IMR-90 (cell line): ENCODE results near the gene MRPS9. TPM values are rescaled to one million over a fixed set of nuclear protein-coding genes. Genes with fewer than 3 reads are reported as not detected.

Experiments
- ATAC-seq: fragments of 200-7000 bp; cut with Tn5 transposase; 2 replicates; pipeline ENCODE4 v1.9.1; 2020; ENCODE audit warnings: low read depth, mild to moderate bottlenecking, moderate library complexity
- BruUV-seq: library from RNA; stranded (reverse); fragments of 400-500 nt; replicated peaks from 2 replicates; lab custom pipeline; 2021; lab: Mats Ljungman, UMichigan
- CTCF ChIA-PET: fragments of 300-600 bp; formaldehyde crosslinking; extraction: SDS; loops from one replicate; lab custom pipeline; 2021; ENCODE audit warnings: antibody characterized with exemption; lab: Yijun Ruan, JAX
- POLR2A ChIA-PET: fragments of 300-600 bp; sonication (Branson Sonifier 250); formaldehyde crosslinking; loops from one replicate; lab custom pipeline; 2022; ENCODE audit warnings: antibody characterized with exemption; ENCODE audit not compliant: unreplicated experiment; lab: Charles Lee
- DNase-seq: peaks from one replicate; pipeline ENCODE4 v3.0.0; 2013
- H2AFZ ChIP-seq: replicated peaks from 2 replicates; pipeline ENCODE3; 2013; ENCODE audit warnings: low read length, mild to moderate bottlenecking; ENCODE audit not compliant: poor library complexity
- H2AK5ac ChIP-seq: 2 replicates; pipeline ENCODE4 v1.6.1; 2013; ENCODE audit warnings: low read depth, low read length, inconsistent platforms
- H2AK9ac ChIP-seq: replicated peaks from 2 replicates; pipeline ENCODE3; 2013; ENCODE audit warnings: mild to moderate bottlenecking, low read depth, low read length, moderate library complexity; ENCODE audit not compliant: poor library complexity
- H2BK120ac ChIP-seq: 2 replicates; pipeline ENCODE4 v1.6.1; 2013; ENCODE audit warnings: low read depth, low read length, inconsistent platforms
- H2BK15ac ChIP-seq: 3 replicates; pipeline ENCODE4 v1.6.1; 2013; ENCODE audit warnings: low read depth, low read length, inconsistent platforms
- H2BK20ac ChIP-seq: 2 replicates; pipeline ENCODE4 v1.6.1; 2013; ENCODE audit warnings: low read depth, mild to moderate bottlenecking, inconsistent platforms, low read length, moderate library complexity
- H2BK5ac ChIP-seq: 2 replicates; pipeline ENCODE4 v1.6.1; 2013; ENCODE audit warnings: mild to moderate bottlenecking, low read depth, low read length, inconsistent platforms; ENCODE audit not compliant: poor library complexity, severe bottlenecking
- H3K14ac ChIP-seq: replicated peaks from 2 replicates; pipeline ENCODE4 v1.6.1; 2013; ENCODE audit warnings: low read depth, low read length, inconsistent platforms
- H3K18ac ChIP-seq: 2 replicates; pipeline ENCODE4 v1.6.1; 2013; ENCODE audit warnings: low read depth, low read length, control low read depth
- H3K23ac ChIP-seq: 2 replicates; pipeline ENCODE4 v1.6.1; 2013; ENCODE audit warnings: low read depth, low read length, inconsistent platforms
- H3K27ac ChIP-seq: 2 replicates; pipeline ENCODE4 v1.5.1; 2013; ENCODE audit warnings: mild to moderate bottlenecking, control low read depth, low read length; ENCODE audit not compliant: insufficient read depth
- H3K27me3 ChIP-seq: 2 replicates; pipeline ENCODE4 v1.6.1; 2013; ENCODE audit warnings: low read length; ENCODE audit not compliant: control insufficient read depth, insufficient read depth
- H3K36me3 ChIP-seq: 2 replicates; pipeline ENCODE4 v1.6.1; 2013; ENCODE audit warnings: low read length, mixed read lengths; ENCODE audit not compliant: control insufficient read depth, insufficient read depth
- H3K4ac ChIP-seq: 2 replicates; pipeline ENCODE4 v1.6.1; 2013; ENCODE audit warnings: low read depth, low read length, inconsistent platforms
- H3K4me1 ChIP-seq: 2 replicates; pipeline ENCODE4 v1.6.1; 2013; ENCODE audit warnings: low read length, mixed read lengths; ENCODE audit not compliant: control insufficient read depth, insufficient read depth
- H3K4me2 ChIP-seq: 2 replicates; pipeline ENCODE4 v1.6.1; 2013; ENCODE audit warnings: low read depth, mild to moderate bottlenecking, control low read depth, low read length, moderate library complexity
- H3K4me3 ChIP-seq: 2 replicates; pipeline ENCODE4 v1.5.1; 2013; ENCODE audit warnings: low read depth, mild to moderate bottlenecking, control low read depth, low read length, moderate library complexity; ENCODE audit not compliant: insufficient read depth
- H3K56ac ChIP-seq: 2 replicates; pipeline ENCODE4 v1.6.1; 2013; ENCODE audit warnings: low read length, inconsistent platforms; ENCODE audit not compliant: insufficient read depth; ENCODE audit errors: extremely low read depth
- H3K79me1 ChIP-seq, 2 experiments: 2 replicates each; pipeline ENCODE4 v1.6.1; 2013; ENCODE audit warnings: low read length in 2 of 2, inconsistent platforms in 1 of 2, low read depth in 1 of 2
- H3K9ac ChIP-seq: 2 replicates; pipeline ENCODE4 v1.6.1; 2013; ENCODE audit warnings: low read depth, low read length, control low read depth
- H3K9me1 ChIP-seq: 2 replicates; pipeline ENCODE4 v1.6.1; 2013; ENCODE audit warnings: low read length, inconsistent platforms; ENCODE audit not compliant: insufficient read depth
- H3K9me3 ChIP-seq: 2 replicates; pipeline ENCODE4 v1.6.1; 2013; ENCODE audit warnings: low read length; ENCODE audit not compliant: control insufficient read depth, insufficient read depth
- H4K20me1 ChIP-seq: 2 replicates; pipeline ENCODE4 v1.6.1; 2013; ENCODE audit warnings: low read length, inconsistent platforms; ENCODE audit not compliant: insufficient read depth
- H4K5ac ChIP-seq: 2 replicates; pipeline ENCODE4 v1.6.1; 2013; ENCODE audit warnings: mild to moderate bottlenecking, low read depth, low read length, control low read depth
- H4K8ac ChIP-seq, 2 experiments: 2 replicates each; pipeline ENCODE4 v1.6.1; 2013; ENCODE audit warnings: low read depth in 2 of 2, low read length in 2 of 2, control low read depth in 1 of 2, inconsistent platforms in 1 of 2
- H4K91ac ChIP-seq: 2 replicates; pipeline ENCODE4 v1.6.1; 2013; ENCODE audit warnings: low read depth, low read length, inconsistent platforms; ENCODE audit not compliant: insufficient read depth
- BHLHE40 ChIP-seq: fragments of 150-350 bp; IDR thresholded peaks from 2 replicates; pipeline ENCODE4 v1.6.1; 2016; ENCODE audit warnings: mild to moderate bottlenecking, low read depth, low read length
- CEBPB ChIP-seq: IDR thresholded peaks from 2 replicates; pipeline ENCODE4 v1.6.1; 2012; ENCODE audit warnings: low read depth, low read length, improper control_type of control experiment
- CHD1 ChIP-seq: IDR thresholded peaks from 2 replicates; pipeline ENCODE4 v1.6.1; 2012; ENCODE audit warnings: low read depth, low read length, improper control_type of control experiment
- ELK1 ChIP-seq: fragments of 150-350 bp; IDR thresholded peaks from 2 replicates; pipeline ENCODE4 v1.6.1; 2016; ENCODE audit warnings: low read depth, mild to moderate bottlenecking, low read length, moderate library complexity, borderline replicate concordance
- FOS ChIP-seq: fragments of 150-350 bp; IDR thresholded peaks from 2 replicates; pipeline ENCODE4 v1.6.1; 2016; ENCODE audit warnings: low read depth, low read length
- MAFK ChIP-seq: IDR thresholded peaks from 2 replicates; pipeline ENCODE4 v1.6.1; 2012; ENCODE audit warnings: low read depth, low read length, improper control_type of control experiment
- MAZ ChIP-seq: IDR thresholded peaks from 2 replicates; pipeline ENCODE4 v1.6.1; 2012; ENCODE audit warnings: low read depth, mild to moderate bottlenecking, low read length, improper control_type of control experiment, moderate library complexity, borderline replicate concordance
- MXI1 ChIP-seq: IDR thresholded peaks from 2 replicates; pipeline ENCODE4 v1.6.1; 2012; ENCODE audit warnings: low read depth, mild to moderate bottlenecking, low read length, moderate library complexity, borderline replicate concordance
- NFE2L2 ChIP-seq: fragments of 150-350 bp; IDR thresholded peaks from 2 replicates; pipeline ENCODE4 v1.6.1; 2016; ENCODE audit warnings: low read depth, mild to moderate bottlenecking, low read length
- POLR2A ChIP-seq: IDR thresholded peaks from 2 replicates; pipeline ENCODE4 v1.6.1; 2012; ENCODE audit warnings: mild to moderate bottlenecking, low read depth, low read length
- RAD21 ChIP-seq: IDR thresholded peaks from 2 replicates; pipeline ENCODE4 v1.6.1; 2012; ENCODE audit warnings: low read length, improper control_type of control experiment
- RCOR1 ChIP-seq: IDR thresholded peaks from 2 replicates; pipeline ENCODE4 v1.6.1; 2012; ENCODE audit warnings: mild to moderate bottlenecking, low read length, improper control_type of control experiment; ENCODE audit not compliant: insufficient replicate concordance
- RFX5 ChIP-seq: IDR thresholded peaks from 2 replicates; pipeline ENCODE4 v1.8.0; 2012; ENCODE audit warnings: low read depth, mild to moderate bottlenecking, low read length, moderate library complexity
- SMC3 ChIP-seq: fragments of 150-350 bp; IDR thresholded peaks from 2 replicates; pipeline ENCODE4 v1.6.1; 2016; ENCODE audit warnings: low read depth, mild to moderate bottlenecking, antibody characterized with exemption, low read length, moderate library complexity
- WGBS, 2 experiments: methylation state at CpG; one replicate each; pipeline versions ENCODE4 v1.1.5 to v1.1.7; 2013; ENCODE audit warnings: missing lambda C conversion rate in 2 of 2; ENCODE audit not compliant: insufficient read length in 1 of 2; ENCODE audit errors: extremely low coverage in 2 of 2; 5-methylcytosine and 5-hydroxymethylcytosine counted together
- dilution Hi-C: fragments of 300-500 bp; cut with HindIII; formaldehyde crosslinking; loops from one replicate; pipeline ENCODE4 v1.14.3; 2018; ENCODE audit warnings: low sequenced_read_pairs; ENCODE audit not compliant: unreplicated experiment
- in situ Hi-C: fragments of 300-500 bp; cut with MboI; formaldehyde crosslinking; loops from 3 replicates; pipeline ENCODE4 v1.14.3; 2019; ENCODE audit warnings: low sequenced_read_pairs, inconsistent platforms, mixed read lengths
- intact Hi-C: fragments of 100-400 bp; cut with micrococcal nuclease; formaldehyde crosslinking; loops from 2 replicates; pipeline ENCODE4 v1.10.0; 2022
- polyA plus RNA-seq, 3 experiments: library from polyadenylated mRNA; depleted of rRNA; stranded (reverse); fragments of >200 nt; gene quantifications; 2 replicates each; pipeline ENCODE4 v1.2.3, GENCODE V29; 2012; ENCODE audit warnings: low replicate concordance in 1 of 3
- total RNA-seq: library from RNA; depleted of rRNA; stranded (reverse); fragments of >200 nt; gene quantifications from 2 replicates; pipeline ENCODE4 v1.2.3, GENCODE V29; 2012
- TF ChIP-seq, protein P1 (sequence below): fragments of 150-350 bp; IDR thresholded peaks from 2 replicates; pipeline ENCODE4 v1.6.1; 2017; ENCODE audit warnings: mild to moderate bottlenecking, antibody characterized with exemption, low read length, low read depth

The MRPS9 gene
- total and polyA plus RNA-seq, 2 of the 4 experiments (the other 2 are of a cell fraction), result 20.6 to 27.7 TPM

GRCh38 chr2:105100046-105100840, 62.4 kb downstream of the MRPS9 start:
- Histone ChIP-seq H3K14ac (no peak overlapping the region), H2BK5ac (no peak overlapping the region), H2BK120ac (no peak overlapping the region), H3K18ac (no peak overlapping the region), H3K23ac (no peak overlapping the region), H2AK5ac (no peak overlapping the region), H2AFZ (no peak overlapping the region), H3K79me1 (no peaks in the 10 kb centered on the region), H3K27ac (no peak overlapping the region), H3K27me3 (no peaks in the 10 kb centered on the region), H2AK9ac (no peak overlapping the region), H3K4me2 (no peak overlapping the region), H3K36me3 (peaks cover 10% of the 10 kb centered on the region), H4K5ac (no peak overlapping the region), H3K56ac (no peak overlapping the region), H2BK20ac (no peak overlapping the region), H3K9me1 (peaks cover 11% of the 10 kb centered on the region), H2BK15ac (no peak overlapping the region), H4K20me1 (no peaks in the 10 kb centered on the region), H3K4ac (no peak overlapping the region), H3K9me3 (no peaks in the 10 kb centered on the region), H4K91ac (no peak overlapping the region), H3K4me3 (no peak overlapping the region), H3K4me1 (peaks cover 8% of the 10 kb centered on the region), H3K9ac (no peak overlapping the region), H4K8ac (no peak overlapping the region)
- ChIA-PET CTCF (no interaction called here), POLR2A (no interaction called here)
- BruUV-seq, result no TSS peak
- WGBS, 2 experiments, result 78% methylated on average over 3 of the region's 9 CpGs; no CpG with 5 or more reads in 1 of the 2 experiments
- dilution Hi-C loops, result no loop called here
- in situ Hi-C loops, result no loop called here
- ATAC-seq, result no peak
- intact Hi-C loops, result loop anchor here (5.0 kb wide), 1 partner anchor 63 kb away; the partner anchor contains the start of gene MRPS9
- no peak for DNase-seq
- TF ChIP-seq, protein P1, sequence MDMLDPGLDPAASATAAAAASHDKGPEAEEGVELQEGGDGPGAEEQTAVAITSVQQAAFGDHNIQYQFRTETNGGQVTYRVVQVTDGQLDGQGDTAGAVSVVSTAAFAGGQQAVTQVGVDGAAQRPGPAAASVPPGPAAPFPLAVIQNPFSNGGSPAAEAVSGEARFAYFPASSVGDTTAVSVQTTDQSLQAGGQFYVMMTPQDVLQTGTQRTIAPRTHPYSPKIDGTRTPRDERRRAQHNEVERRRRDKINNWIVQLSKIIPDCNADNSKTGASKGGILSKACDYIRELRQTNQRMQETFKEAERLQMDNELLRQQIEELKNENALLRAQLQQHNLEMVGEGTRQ, result no peak
- no peak for TF ChIP-seq SMC3
- no peak for TF ChIP-seq ELK1
- TF ChIP-seq POLR2A, result no peak
- TF ChIP-seq MAFK, result no peak
- TF ChIP-seq BHLHE40, result no peak
- no peak for TF ChIP-seq MAZ
- no peak for TF ChIP-seq RFX5
- TF ChIP-seq FOS, result no peak
- no peak for TF ChIP-seq CHD1
- TF ChIP-seq CEBPB, result no peak
- TF ChIP-seq RAD21, result no peak
- no peak for TF ChIP-seq RCOR1
- no peak for TF ChIP-seq MXI1
- TF ChIP-seq NFE2L2, result no peak
